OCI-LY7 (cell line): ENCODE measurements around the gene CASP12. TPM values are rescaled to one million over a fixed set of nuclear protein-coding genes. Genes with fewer than 3 reads are reported as not detected.

Source experiments
- BruUV-seq: library from RNA; stranded (reverse); fragments of 400-500 nt; replicated peaks from 2 replicates; lab custom pipeline; 2021; lab: Mats Ljungman, UMichigan
- CTCF ChIA-PET: fragments of 300-600 bp; sonication (Branson Sonifier 250); formaldehyde crosslinking; loops from one replicate; lab custom pipeline; 2022; ENCODE audit warnings: antibody characterized with exemption; ENCODE audit not compliant: unreplicated experiment; lab: Charles Lee
- POLR2A ChIA-PET: fragments of 300-600 bp; sonication (Branson Sonifier 250); formaldehyde crosslinking; loops from one replicate; lab custom pipeline; 2022; ENCODE audit warnings: antibody characterized with exemption; lab: Charles Lee
- DNase-seq: peaks from one replicate; pipeline ENCODE4 v3.0.0-alpha.2; 2015; ENCODE audit warnings: low spot score
- H2AFZ ChIP-seq: fragments of 200-600 bp; sonication (generic), shearing (Covaris generic); 2 replicates; pipeline ENCODE4 v1.6.1; 2014; ENCODE audit warnings: mild to moderate bottlenecking, antibody characterized with exemption, low read length, moderate library complexity
- H3K27ac ChIP-seq: fragments of 200-600 bp; sonication (generic); 2 replicates; pipeline ENCODE4 v1.5.1; 2014; ENCODE audit warnings: mixed run types, low read depth, mild to moderate bottlenecking, moderate library complexity, low read length, inconsistent platforms; ENCODE audit not compliant: poor library complexity, severe bottlenecking
- H3K36me3 ChIP-seq: fragments of 200-600 bp; sonication (generic); 2 replicates; pipeline ENCODE4 v1.6.1; 2014; ENCODE audit warnings: mild to moderate bottlenecking, antibody characterized with exemption, low read length, moderate library complexity, mixed read lengths; ENCODE audit not compliant: insufficient read depth
- H3K4me1 ChIP-seq: fragments of 200-600 bp; sonication (generic); 2 replicates; pipeline ENCODE4 v1.5.1; 2014; ENCODE audit warnings: mild to moderate bottlenecking, low read length; ENCODE audit not compliant: insufficient read depth, poor library complexity, severe bottlenecking
- H3K4me2 ChIP-seq: fragments of 200-600 bp; sonication (generic); 2 replicates; pipeline ENCODE4 v1.6.1; 2014; ENCODE audit warnings: mild to moderate bottlenecking, low read length
- H3K4me3 ChIP-seq: fragments of 200-600 bp; sonication (generic); 2 replicates; pipeline ENCODE4 v1.5.1; 2014; ENCODE audit warnings: mild to moderate bottlenecking, low read depth, low read length; ENCODE audit not compliant: poor library complexity, severe bottlenecking
- H3K79me2 ChIP-seq: fragments of 200-600 bp; sonication (generic); 2 replicates; pipeline ENCODE4 v1.6.1; 2016; ENCODE audit warnings: low read depth, mild to moderate bottlenecking, low read length, moderate library complexity, mixed read lengths; ENCODE audit not compliant: insufficient read depth
- H3K9me2 ChIP-seq: fragments of 200-600 bp; sonication (generic); 2 replicates; pipeline ENCODE4 v1.6.1; 2016; ENCODE audit warnings: mild to moderate bottlenecking, low read length, mixed read lengths; ENCODE audit not compliant: insufficient read depth
- H3K9me3 ChIP-seq: fragments of 200-600 bp; sonication (generic); 2 replicates; pipeline ENCODE4 v1.6.1; 2014; ENCODE audit warnings: mild to moderate bottlenecking, mixed run types, low read length, mixed read lengths
- H4K20me1 ChIP-seq: fragments of 200-600 bp; sonication (generic); 2 replicates; pipeline ENCODE4 v1.6.1; 2014; ENCODE audit warnings: mild to moderate bottlenecking, antibody characterized with exemption, low read length, moderate library complexity, mixed read lengths; ENCODE audit not compliant: insufficient read depth
- EZH2phosphoT487 ChIP-seq: fragments of 200-600 bp; sonication (generic); IDR thresholded peaks from 2 replicates; pipeline ENCODE4 v1.6.1; 2018; ENCODE audit warnings: low read depth, borderline replicate concordance, mild to moderate bottlenecking, mixed run types, antibody characterized with exemption, low read length, moderate library complexity, mixed read lengths
- intact Hi-C: fragments of 100-400 bp; cut with micrococcal nuclease; formaldehyde crosslinking; loops from one replicate; pipeline ENCODE4 v1.10.0; 2022; ENCODE audit not compliant: unreplicated experiment
- total RNA-seq, 2 experiments: library from RNA; depleted of rRNA in 1 of 2; stranded (reverse); fragments of >200 nt in 1 of 2; shearing (Covaris generic) in 1 of 2; gene quantifications; 2 replicates each; pipeline ENCODE4 v1.2.3, GENCODE V29; 2014 to 2022
- TF ChIP-seq, protein P1 (sequence below): fragments of 200-600 bp; sonication (generic); conservative IDR thresholded peaks from 2 replicates; pipeline ENCODE4 v1.5.1; 2014; ENCODE audit warnings: mild to moderate bottlenecking, antibody characterized with exemption, low read length, moderate library complexity, mixed read lengths

The CASP12 gene
- total RNA-seq, 2 experiments from 2014 or later: not detected

- CTCF ChIA-PET: no interaction called here
- Histone ChIP-seq H3K36me3 (no peaks in the 10 kb centered on the region), H3K9me2 (no peaks in the 10 kb centered on the region), H3K79me2 (no peaks in the 10 kb centered on the region), H2AFZ (no peak overlapping the region), H3K27ac (no peak overlapping the region), H3K4me2 (no peak overlapping the region), H3K4me1 (no peaks in the 10 kb centered on the region), H3K4me3 (no peak overlapping the region), H4K20me1 (no peaks in the 10 kb centered on the region), H3K9me3 (no peaks in the 10 kb centered on the region)
- POLR2A ChIA-PET: interaction anchor here (0.6 kb wide), 1 partner anchor 150 kb away, joined by 4 read pairs; no protein-coding TSS in a partner anchor
- intact Hi-C loops: no loop called here
- no TSS peak for BruUV-seq
- no peak for TF ChIP-seq EZH2phosphoT487
- TF ChIP-seq, protein P1, sequence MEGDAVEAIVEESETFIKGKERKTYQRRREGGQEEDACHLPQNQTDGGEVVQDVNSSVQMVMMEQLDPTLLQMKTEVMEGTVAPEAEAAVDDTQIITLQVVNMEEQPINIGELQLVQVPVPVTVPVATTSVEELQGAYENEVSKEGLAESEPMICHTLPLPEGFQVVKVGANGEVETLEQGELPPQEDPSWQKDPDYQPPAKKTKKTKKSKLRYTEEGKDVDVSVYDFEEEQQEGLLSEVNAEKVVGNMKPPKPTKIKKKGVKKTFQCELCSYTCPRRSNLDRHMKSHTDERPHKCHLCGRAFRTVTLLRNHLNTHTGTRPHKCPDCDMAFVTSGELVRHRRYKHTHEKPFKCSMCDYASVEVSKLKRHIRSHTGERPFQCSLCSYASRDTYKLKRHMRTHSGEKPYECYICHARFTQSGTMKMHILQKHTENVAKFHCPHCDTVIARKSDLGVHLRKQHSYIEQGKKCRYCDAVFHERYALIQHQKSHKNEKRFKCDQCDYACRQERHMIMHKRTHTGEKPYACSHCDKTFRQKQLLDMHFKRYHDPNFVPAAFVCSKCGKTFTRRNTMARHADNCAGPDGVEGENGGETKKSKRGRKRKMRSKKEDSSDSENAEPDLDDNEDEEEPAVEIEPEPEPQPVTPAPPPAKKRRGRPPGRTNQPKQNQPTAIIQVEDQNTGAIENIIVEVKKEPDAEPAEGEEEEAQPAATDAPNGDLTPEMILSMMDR: no peak
- no peak for DNase-seq
These were observed 45.0 kb downstream of the CASP12 start for GRCh38 chr11:104853276-104853675.

- no TSS peak for BruUV-seq
- Histone ChIP-seq H3K4me3 (no peak overlapping the region), H3K4me1 (no peaks in the 10 kb centered on the region), H3K27ac (no peak overlapping the region), H3K79me2 (no peaks in the 10 kb centered on the region), H4K20me1 (no peaks in the 10 kb centered on the region), H2AFZ (no peak overlapping the region), H3K36me3 (no peaks in the 10 kb centered on the region), H3K4me2 (no peak overlapping the region), H3K9me2 (no peaks in the 10 kb centered on the region), H3K9me3 (no peaks in the 10 kb centered on the region)
- POLR2A ChIA-PET: interaction anchor here (0.6 kb wide), 2 partner anchors 64 to 150 kb away, joined by 3 to 4 read pairs; no protein-coding TSS in a partner anchor
- CTCF ChIA-PET: no interaction called here
- no peak for TF ChIP-seq EZH2phosphoT487
- TF ChIP-seq, protein P1: no peak
- intact Hi-C loops: no loop called here
- no peak for DNase-seq
These were observed 45.4 kb downstream of the CASP12 start for GRCh38 chr11:104852811-104853210.

GRCh38 chr11:104846216-104846615 is 52.0 kb downstream of the CASP12 start:
- ChIA-PET POLR2A (no interaction called here), CTCF (no interaction called here)
- intact Hi-C loops: no loop called here
- Histone ChIP-seq H3K79me2 (no peaks in the 10 kb centered on the region), H4K20me1 (no peaks in the 10 kb centered on the region), H3K9me2 (no peaks in the 10 kb centered on the region), H3K4me3 (no peak overlapping the region), H3K4me2 (no peak overlapping the region), H3K36me3 (no peaks in the 10 kb centered on the region), H3K4me1 (no peaks in the 10 kb centered on the region), H3K9me3 (no peaks in the 10 kb centered on the region), H3K27ac (no peak overlapping the region), H2AFZ (no peak overlapping the region)
- no peak for TF ChIP-seq EZH2phosphoT487
- TF ChIP-seq, protein P1: no peak
- no peak for DNase-seq
- BruUV-seq: no TSS peak
